K562 (cell line): Measurements from ENCODE around the gene MRPL4. TPM values are rescaled to one million over a fixed set of nuclear protein-coding genes. Genes with fewer than 3 reads are reported as not detected.
A peak's percentile ranks its signal among the peaks of the same experiment; 100 is the strongest.

ENCODE experiments used
- CBX2 ChIP-seq: fragments of 200-600 bp; sonication (generic); IDR thresholded peaks from one replicate; pipeline ENCODE4 v1.6.1; 2012; ENCODE audit warnings: mild to moderate bottlenecking, low read length, inconsistent platforms; ENCODE audit not compliant: insufficient read depth, poor library complexity, severe bottlenecking
- CUX1 ChIP-seq: fragments of 200-800 bp; sonication (Bioruptor generic); IDR thresholded peaks from 2 replicates; pipeline ENCODE4 v1.6.1; 2016; ENCODE audit warnings: missing genetic modification characterization, missing compliant biosample characterization
- DDX20 ChIP-seq: fragments of 450-650 bp; IDR thresholded peaks from 2 replicates; pipeline ENCODE4 v1.6.1; 2016; ENCODE audit warnings: missing genetic modification characterization, low read depth, mild to moderate bottlenecking, missing compliant biosample characterization, moderate library complexity
- DPF2 ChIP-seq: fragments of 450-650 bp; IDR thresholded peaks from 2 replicates; pipeline ENCODE4 v1.6.1; 2016
- E2F6 ChIP-seq, 2 experiments: IDR thresholded peaks; 2 replicates each; pipeline ENCODE4 v1.6.1; 2011; ENCODE audit warnings: borderline replicate concordance in 1 of 2, control low read depth in 1 of 2, low read depth in 1 of 2, low read length in 1 of 2, mild to moderate bottlenecking in 1 of 2, mixed read lengths in 1 of 2, moderate library complexity in 1 of 2; ENCODE audit not compliant: insufficient read depth in 1 of 2, insufficient read length in 1 of 2, poor library complexity in 1 of 2, severe bottlenecking in 1 of 2; ENCODE audit errors: extremely low read depth in 1 of 2
- ETV6 ChIP-seq, 3 experiments: fragments of 150-350 bp in 1 of 3; sonication (generic) in 1 of 3; formaldehyde crosslinking in 1 of 3; IDR thresholded peaks; 2 replicates each; pipeline versions ENCODE4 v1.6.1 to v1.8.0; 2014 to 2022; ENCODE audit warnings: borderline replicate concordance in 2 of 3, low read depth in 2 of 3, antibody characterized with exemption in 1 of 3, low read length in 1 of 3, mild to moderate bottlenecking in 1 of 3, missing genetic modification reagents in 1 of 3
- GATA2 ChIP-seq: sonication (generic); formaldehyde crosslinking; IDR thresholded peaks from 2 replicates; pipeline ENCODE4 v1.4.0; 2020; ENCODE audit warnings: mild to moderate bottlenecking, missing genetic modification reagents
- HMG20B ChIP-seq: fragments of 250-450 bp; sonication (Bioruptor Pico); IDR thresholded peaks from 2 replicates; pipeline ENCODE4 v1.5.0; 2021; ENCODE audit warnings: mild to moderate bottlenecking
- PRPF4 ChIP-seq: fragments of 200-400 bp; formaldehyde crosslinking; IDR thresholded peaks from one replicate; pipeline ENCODE4 v1.6.1; 2017; ENCODE audit warnings: low read length, low read depth, mild to moderate bottlenecking; ENCODE audit not compliant: insufficient read depth, poor library complexity, severe bottlenecking
- PTTG1 ChIP-seq: fragments of 450-650 bp; IDR thresholded peaks from 2 replicates; pipeline ENCODE4 v1.6.1; 2016; ENCODE audit warnings: low read depth, mild to moderate bottlenecking, missing genetic modification characterization, missing compliant biosample characterization
- USF1 ChIP-seq: sonication (generic); formaldehyde crosslinking; IDR thresholded peaks from 2 replicates; pipeline ENCODE4 v1.9.0; 2022; ENCODE audit warnings: mild to moderate bottlenecking, missing genetic modification reagents
- ZNF23 ChIP-seq: fragments of 250-450 bp; sonication (Bioruptor Pico); IDR thresholded peaks from 2 replicates; pipeline ENCODE4 v1.4.0; 2020; ENCODE audit warnings: mild to moderate bottlenecking
- polyA plus RNA-seq, 8 experiments: library from polyadenylated mRNA; depleted of rRNA in 4 of 8; stranded (reverse) in 5 of 8; unstranded in 3 of 8; fragments of >200 nt; fragmentation: Nextera tagmentation in 2 of 8; fragmentation: Illumina TruSeq in 1 of 8; extraction: Ambion mirVana in 2 of 8; extraction: Trizol in 1 of 8; gene quantifications; 2 replicates each; pipeline versions ENCODE4 v1.2.1 to v1.2.3, GENCODE V29; 2011 to 2014; ENCODE audit warnings: inconsistent platforms in 1 of 8, missing spikeins in 1 of 8
- total RNA-seq, 7 experiments: library from RNA; depleted of rRNA in 6 of 7; stranded (reverse); fragments of >200 nt in 6 of 7; fragmentation: Illumina TruSeq in 2 of 7; extraction: Trizol in 2 of 7; gene quantifications; 2 replicates each; pipeline versions ENCODE4 v1.2.1 to v1.2.3, GENCODE V29; 2011 to 2021; ENCODE audit warnings: low replicate concordance in 1 of 7
- TF ChIP-seq, protein P1 (sequence below): fragments of 250-450 bp; sonication (Bioruptor Pico); IDR thresholded peaks from 2 replicates; pipeline ENCODE4 v1.9.0; 2021; ENCODE audit warnings: mild to moderate bottlenecking
- TF ChIP-seq, protein P2 (sequence below), 2 experiments: fragments of 200-800 bp in 1 of 2; sonication (Bioruptor generic) in 1 of 2; sonication (generic) in 1 of 2; formaldehyde crosslinking in 1 of 2; IDR thresholded peaks in 1 of 2; conservative IDR thresholded peaks in 1 of 2; 2 replicates each; pipeline versions ENCODE4 v1.5.0 to v1.6.1; 2016 to 2020; ENCODE audit warnings: missing compliant biosample characterization in 1 of 2, missing genetic modification characterization in 1 of 2, missing genetic modification reagents in 1 of 2

The MRPL4 gene
- total and polyA plus RNA-seq, 9 of the 15 experiments (the other 6 are each of a cell fraction or from before 2014, with no cell fraction given) = 1.4 to 239 (median 64.9) TPM

- TF ChIP-seq CBX2 (no peak), CUX1 (no peak), ZNF23 (CRISPR knock-in tag) (no peak), USF1 (no peak), HMG20B (CRISPR knock-in tag) (no peak), GATA2 (CRISPR knock-in tag) (no peak), PTTG1 (tag) (no peak), DDX20 (no peak), ETV6 (IDR thresholded peaks at IDR 0.05; ENCODE audit: borderline replicate concordance in 1 of 2, low read depth in 2 of 2, low read length in 1 of 2) (no peak), ETV6 (CRISPR knock-in tag; IDR thresholded peaks at IDR 0.05; ENCODE audit: borderline replicate concordance) (no peak), PRPF4 (no peak), E2F6 (IDR thresholded peaks at IDR 0.05; ENCODE audit: borderline replicate concordance in 1 of 2, extremely low read depth in 1 of 2, insufficient read depth in 1 of 2, insufficient read length in 1 of 2, low read depth in 1 of 2, low read length in 1 of 2, poor library complexity in 1 of 2, severe bottlenecking in 1 of 2) (peak in 1 of 2 experiments; percentile 66), DPF2 (no peak)
- TF ChIP-seq, protein P1, sequence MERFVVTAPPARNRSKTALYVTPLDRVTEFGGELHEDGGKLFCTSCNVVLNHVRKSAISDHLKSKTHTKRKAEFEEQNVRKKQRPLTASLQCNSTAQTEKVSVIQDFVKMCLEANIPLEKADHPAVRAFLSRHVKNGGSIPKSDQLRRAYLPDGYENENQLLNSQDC (CRISPR knock-in tag) = no peak
- TF ChIP-seq, protein P2, sequence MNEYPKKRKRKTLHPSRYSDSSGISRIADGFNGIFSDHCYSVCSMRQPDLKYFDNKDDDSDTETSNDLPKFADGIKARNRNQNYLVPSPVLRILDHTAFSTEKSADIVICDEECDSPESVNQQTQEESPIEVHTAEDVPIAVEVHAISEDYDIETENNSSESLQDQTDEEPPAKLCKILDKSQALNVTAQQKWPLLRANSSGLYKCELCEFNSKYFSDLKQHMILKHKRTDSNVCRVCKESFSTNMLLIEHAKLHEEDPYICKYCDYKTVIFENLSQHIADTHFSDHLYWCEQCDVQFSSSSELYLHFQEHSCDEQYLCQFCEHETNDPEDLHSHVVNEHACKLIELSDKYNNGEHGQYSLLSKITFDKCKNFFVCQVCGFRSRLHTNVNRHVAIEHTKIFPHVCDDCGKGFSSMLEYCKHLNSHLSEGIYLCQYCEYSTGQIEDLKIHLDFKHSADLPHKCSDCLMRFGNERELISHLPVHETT (CRISPR knock-in tag; conservative IDR thresholded peaks at IDR 0.05 in 1 of 2, IDR thresholded peaks at IDR 0.05 in 1 of 2) = peak in 1 of 2 experiments; percentile 61; a peak in 1 of 4 replicates
These were observed 21.0 kb upstream of the MRPL4 start, which contains the start of gene S1PR2 (continued) for GRCh38 chr19:10230861-10231611.
